IMR-90 (cell line): ENCODE data around the gene RNF212. TPM values are rescaled to one million over a fixed set of nuclear protein-coding genes. Genes with fewer than 3 reads are reported as not detected.

Experiments
- ATAC-seq: fragments of 200-7000 bp; cut with Tn5 transposase; 2 replicates; pipeline ENCODE4 v1.9.1; 2020; ENCODE audit warnings: low read depth, mild to moderate bottlenecking, moderate library complexity
- BruUV-seq: library from RNA; stranded (reverse); fragments of 400-500 nt; replicated peaks from 2 replicates; lab custom pipeline; 2021; lab: Mats Ljungman, UMichigan
- CTCF ChIA-PET: fragments of 300-600 bp; formaldehyde crosslinking; extraction: SDS; loops from one replicate; lab custom pipeline; 2021; ENCODE audit warnings: antibody characterized with exemption; lab: Yijun Ruan, JAX
- POLR2A ChIA-PET: fragments of 300-600 bp; sonication (Branson Sonifier 250); formaldehyde crosslinking; loops from one replicate; lab custom pipeline; 2022; ENCODE audit warnings: antibody characterized with exemption; ENCODE audit not compliant: unreplicated experiment; lab: Charles Lee
- DNase-seq: peaks from one replicate; pipeline ENCODE4 v3.0.0; 2013
- H2AFZ ChIP-seq: replicated peaks from 2 replicates; pipeline ENCODE3; 2013; ENCODE audit warnings: low read length, mild to moderate bottlenecking; ENCODE audit not compliant: poor library complexity
- H2AK5ac ChIP-seq: 2 replicates; pipeline ENCODE4 v1.6.1; 2013; ENCODE audit warnings: low read depth, low read length, inconsistent platforms
- H2AK9ac ChIP-seq: replicated peaks from 2 replicates; pipeline ENCODE3; 2013; ENCODE audit warnings: mild to moderate bottlenecking, low read depth, low read length, moderate library complexity; ENCODE audit not compliant: poor library complexity
- H2BK120ac ChIP-seq: 2 replicates; pipeline ENCODE4 v1.6.1; 2013; ENCODE audit warnings: low read depth, low read length, inconsistent platforms
- H2BK15ac ChIP-seq: 3 replicates; pipeline ENCODE4 v1.6.1; 2013; ENCODE audit warnings: low read depth, low read length, inconsistent platforms
- H2BK20ac ChIP-seq: 2 replicates; pipeline ENCODE4 v1.6.1; 2013; ENCODE audit warnings: low read depth, mild to moderate bottlenecking, inconsistent platforms, low read length, moderate library complexity
- H2BK5ac ChIP-seq: 2 replicates; pipeline ENCODE4 v1.6.1; 2013; ENCODE audit warnings: mild to moderate bottlenecking, low read depth, low read length, inconsistent platforms; ENCODE audit not compliant: poor library complexity, severe bottlenecking
- H3K14ac ChIP-seq: replicated peaks from 2 replicates; pipeline ENCODE4 v1.6.1; 2013; ENCODE audit warnings: low read depth, low read length, inconsistent platforms
- H3K18ac ChIP-seq: 2 replicates; pipeline ENCODE4 v1.6.1; 2013; ENCODE audit warnings: low read depth, low read length, control low read depth
- H3K23ac ChIP-seq: 2 replicates; pipeline ENCODE4 v1.6.1; 2013; ENCODE audit warnings: low read depth, low read length, inconsistent platforms
- H3K27ac ChIP-seq: 2 replicates; pipeline ENCODE4 v1.5.1; 2013; ENCODE audit warnings: mild to moderate bottlenecking, control low read depth, low read length; ENCODE audit not compliant: insufficient read depth
- H3K27me3 ChIP-seq: 2 replicates; pipeline ENCODE4 v1.6.1; 2013; ENCODE audit warnings: low read length; ENCODE audit not compliant: control insufficient read depth, insufficient read depth
- H3K36me3 ChIP-seq: 2 replicates; pipeline ENCODE4 v1.6.1; 2013; ENCODE audit warnings: low read length, mixed read lengths; ENCODE audit not compliant: control insufficient read depth, insufficient read depth
- H3K4ac ChIP-seq: 2 replicates; pipeline ENCODE4 v1.6.1; 2013; ENCODE audit warnings: low read depth, low read length, inconsistent platforms
- H3K4me1 ChIP-seq: 2 replicates; pipeline ENCODE4 v1.6.1; 2013; ENCODE audit warnings: low read length, mixed read lengths; ENCODE audit not compliant: control insufficient read depth, insufficient read depth
- H3K4me2 ChIP-seq: 2 replicates; pipeline ENCODE4 v1.6.1; 2013; ENCODE audit warnings: low read depth, mild to moderate bottlenecking, control low read depth, low read length, moderate library complexity
- H3K4me3 ChIP-seq: 2 replicates; pipeline ENCODE4 v1.5.1; 2013; ENCODE audit warnings: low read depth, mild to moderate bottlenecking, control low read depth, low read length, moderate library complexity; ENCODE audit not compliant: insufficient read depth
- H3K56ac ChIP-seq: 2 replicates; pipeline ENCODE4 v1.6.1; 2013; ENCODE audit warnings: low read length, inconsistent platforms; ENCODE audit not compliant: insufficient read depth; ENCODE audit errors: extremely low read depth
- H3K79me1 ChIP-seq, 2 experiments: 2 replicates each; pipeline ENCODE4 v1.6.1; 2013; ENCODE audit warnings: low read length in 2 of 2, inconsistent platforms in 1 of 2, low read depth in 1 of 2
- H3K9ac ChIP-seq: 2 replicates; pipeline ENCODE4 v1.6.1; 2013; ENCODE audit warnings: low read depth, low read length, control low read depth
- H3K9me1 ChIP-seq: 2 replicates; pipeline ENCODE4 v1.6.1; 2013; ENCODE audit warnings: low read length, inconsistent platforms; ENCODE audit not compliant: insufficient read depth
- H3K9me3 ChIP-seq: 2 replicates; pipeline ENCODE4 v1.6.1; 2013; ENCODE audit warnings: low read length; ENCODE audit not compliant: control insufficient read depth, insufficient read depth
- H4K20me1 ChIP-seq: 2 replicates; pipeline ENCODE4 v1.6.1; 2013; ENCODE audit warnings: low read length, inconsistent platforms; ENCODE audit not compliant: insufficient read depth
- H4K5ac ChIP-seq: 2 replicates; pipeline ENCODE4 v1.6.1; 2013; ENCODE audit warnings: mild to moderate bottlenecking, low read depth, low read length, control low read depth
- H4K8ac ChIP-seq, 2 experiments: 2 replicates each; pipeline ENCODE4 v1.6.1; 2013; ENCODE audit warnings: low read depth in 2 of 2, low read length in 2 of 2, control low read depth in 1 of 2, inconsistent platforms in 1 of 2
- H4K91ac ChIP-seq: 2 replicates; pipeline ENCODE4 v1.6.1; 2013; ENCODE audit warnings: low read depth, low read length, inconsistent platforms; ENCODE audit not compliant: insufficient read depth
- CEBPB ChIP-seq: IDR thresholded peaks from 2 replicates; pipeline ENCODE4 v1.6.1; 2012; ENCODE audit warnings: low read depth, low read length, improper control_type of control experiment
- CHD1 ChIP-seq: IDR thresholded peaks from 2 replicates; pipeline ENCODE4 v1.6.1; 2012; ENCODE audit warnings: low read depth, low read length, improper control_type of control experiment
- CTCF ChIP-seq: conservative IDR thresholded peaks from 2 replicates; pipeline ENCODE4 v1.5.1; 2012; ENCODE audit warnings: mild to moderate bottlenecking, low read depth, low read length, improper control_type of control experiment
- FOS ChIP-seq: fragments of 150-350 bp; IDR thresholded peaks from 2 replicates; pipeline ENCODE4 v1.6.1; 2016; ENCODE audit warnings: low read depth, low read length
- MAFK ChIP-seq: IDR thresholded peaks from 2 replicates; pipeline ENCODE4 v1.6.1; 2012; ENCODE audit warnings: low read depth, low read length, improper control_type of control experiment
- MXI1 ChIP-seq: IDR thresholded peaks from 2 replicates; pipeline ENCODE4 v1.6.1; 2012; ENCODE audit warnings: low read depth, mild to moderate bottlenecking, low read length, moderate library complexity, borderline replicate concordance
- RAD21 ChIP-seq: IDR thresholded peaks from 2 replicates; pipeline ENCODE4 v1.6.1; 2012; ENCODE audit warnings: low read length, improper control_type of control experiment
- RCOR1 ChIP-seq: IDR thresholded peaks from 2 replicates; pipeline ENCODE4 v1.6.1; 2012; ENCODE audit warnings: mild to moderate bottlenecking, low read length, improper control_type of control experiment; ENCODE audit not compliant: insufficient replicate concordance
- SMC3 ChIP-seq: fragments of 150-350 bp; IDR thresholded peaks from 2 replicates; pipeline ENCODE4 v1.6.1; 2016; ENCODE audit warnings: low read depth, mild to moderate bottlenecking, antibody characterized with exemption, low read length, moderate library complexity
- USF2 ChIP-seq: fragments of 150-350 bp; IDR thresholded peaks from 2 replicates; pipeline ENCODE4 v1.6.1; 2017; ENCODE audit warnings: mild to moderate bottlenecking, antibody characterized with exemption, low read length, low read depth
- WGBS, 2 experiments: methylation state at CpG; one replicate each; pipeline versions ENCODE4 v1.1.5 to v1.1.7; 2013; ENCODE audit warnings: missing lambda C conversion rate in 2 of 2; ENCODE audit not compliant: insufficient read length in 1 of 2; ENCODE audit errors: extremely low coverage in 2 of 2; 5-methylcytosine and 5-hydroxymethylcytosine counted together
- dilution Hi-C: fragments of 300-500 bp; cut with HindIII; formaldehyde crosslinking; loops from one replicate; pipeline ENCODE4 v1.14.3; 2018; ENCODE audit warnings: low sequenced_read_pairs; ENCODE audit not compliant: unreplicated experiment
- in situ Hi-C: fragments of 300-500 bp; cut with MboI; formaldehyde crosslinking; loops from 3 replicates; pipeline ENCODE4 v1.14.3; 2019; ENCODE audit warnings: low sequenced_read_pairs, inconsistent platforms, mixed read lengths
- intact Hi-C: fragments of 100-400 bp; cut with micrococcal nuclease; formaldehyde crosslinking; loops from 2 replicates; pipeline ENCODE4 v1.10.0; 2022
- polyA plus RNA-seq, 3 experiments: library from polyadenylated mRNA; depleted of rRNA; stranded (reverse); fragments of >200 nt; gene quantifications; 2 replicates each; pipeline ENCODE4 v1.2.3, GENCODE V29; 2012; ENCODE audit warnings: low replicate concordance in 1 of 3
- total RNA-seq: library from RNA; depleted of rRNA; stranded (reverse); fragments of >200 nt; gene quantifications from 2 replicates; pipeline ENCODE4 v1.2.3, GENCODE V29; 2012
- TF ChIP-seq, protein P1 (sequence below): fragments of 150-350 bp; IDR thresholded peaks from 2 replicates; pipeline ENCODE4 v1.6.1; 2016; ENCODE audit warnings: low read depth, mild to moderate bottlenecking, low read length, moderate library complexity, borderline replicate concordance

Gene RNF212
- total and polyA plus RNA-seq, 2 of the 4 experiments (the other 2 are of a cell fraction): under 0.01 to 0.51 TPM

DNA sequence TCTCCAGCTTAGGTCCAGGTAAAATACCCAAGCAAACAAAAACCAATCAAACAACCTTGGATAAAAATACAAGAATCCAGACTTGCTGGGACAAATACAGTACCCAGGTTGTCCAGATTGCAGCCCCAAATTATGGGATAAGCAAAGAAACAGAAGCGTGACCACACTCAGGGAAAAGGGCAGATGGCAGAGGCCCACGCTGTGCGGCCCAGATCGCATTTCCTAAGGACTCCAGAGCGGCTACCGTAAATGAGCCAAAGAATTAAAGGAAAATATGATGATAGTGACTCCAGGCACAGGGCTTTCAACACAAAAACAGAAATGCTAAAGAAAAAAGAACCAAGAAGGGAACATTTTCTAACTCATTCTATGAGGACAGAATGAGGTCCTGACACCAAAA lies 51.6 kb downstream of the RNF212 start:
- TF ChIP-seq, protein P1, sequence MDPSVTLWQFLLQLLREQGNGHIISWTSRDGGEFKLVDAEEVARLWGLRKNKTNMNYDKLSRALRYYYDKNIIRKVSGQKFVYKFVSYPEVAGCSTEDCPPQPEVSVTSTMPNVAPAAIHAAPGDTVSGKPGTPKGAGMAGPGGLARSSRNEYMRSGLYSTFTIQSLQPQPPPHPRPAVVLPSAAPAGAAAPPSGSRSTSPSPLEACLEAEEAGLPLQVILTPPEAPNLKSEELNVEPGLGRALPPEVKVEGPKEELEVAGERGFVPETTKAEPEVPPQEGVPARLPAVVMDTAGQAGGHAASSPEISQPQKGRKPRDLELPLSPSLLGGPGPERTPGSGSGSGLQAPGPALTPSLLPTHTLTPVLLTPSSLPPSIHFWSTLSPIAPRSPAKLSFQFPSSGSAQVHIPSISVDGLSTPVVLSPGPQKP: no peak
- TF ChIP-seq USF2 (no peak), MAFK (no peak), SMC3 (no peak), RCOR1 (no peak), FOS (no peak), CHD1 (no peak), MXI1 (no peak), CEBPB (no peak), RAD21 (no peak), CTCF (no peak)
- DNase-seq: no peak
- Histone ChIP-seq H2AFZ (no peak overlapping the region), H3K9me1 (no peaks in the 10 kb centered on the region), H3K27ac (no peak overlapping the region), H3K27me3 (peaks cover 56% of the 10 kb centered on the region), H3K4ac (no peak overlapping the region), H4K5ac (no peak overlapping the region), H3K23ac (no peak overlapping the region), H3K9ac (no peak overlapping the region), H3K36me3 (no peaks in the 10 kb centered on the region), H3K4me1 (no peaks in the 10 kb centered on the region), H2BK120ac (no peak overlapping the region), H2AK5ac (no peak overlapping the region), H3K56ac (no peak overlapping the region), H3K9me3 (no peaks in the 10 kb centered on the region), H3K4me2 (no peak overlapping the region), H4K91ac (no peak overlapping the region), H3K79me1 (no peaks in the 10 kb centered on the region), H3K18ac (no peak overlapping the region), H3K14ac (no peak overlapping the region), H4K20me1 (no peaks in the 10 kb centered on the region), H2BK15ac (no peak overlapping the region), H2AK9ac (no peak overlapping the region), H2BK5ac (no peak overlapping the region), H3K4me3 (no peak overlapping the region), H2BK20ac (no peak overlapping the region), H4K8ac (no peak overlapping the region)
- POLR2A ChIA-PET: no interaction called here
- CTCF ChIA-PET: no interaction called here
- intact Hi-C loops: no loop called here
- WGBS, 2 experiments: 79% methylated on average over 6 of the region's 6 CpGs; no CpG with 5 or more reads in 1 of the 2 experiments
- in situ Hi-C loops: no loop called here
- ATAC-seq: no peak
- dilution Hi-C loops: no loop called here
- no TSS peak for BruUV-seq
